K562 (cell line): ENCODE results near the gene OPRL1.

Experiments used
- ATF2 ChIP-seq: sonication (generic); formaldehyde crosslinking; IDR thresholded peaks from 2 replicates; pipeline ENCODE4 v1.8.1; 2022; ENCODE audit warnings: missing genetic modification reagents
- CTCF ChIP-seq, 3 experiments: IDR thresholded peaks in 2 of 3; conservative IDR thresholded peaks in 1 of 3; 2 replicates each; pipeline ENCODE4 v1.5.1; 2011 to 2012; ENCODE audit warnings: low read length in 3 of 3, mild to moderate bottlenecking in 3 of 3, control low read depth in 2 of 3, improper control_type of control experiment in 1 of 3, inconsistent platforms in 1 of 3, low read depth in 1 of 3, mixed read lengths in 1 of 3, moderate library complexity in 1 of 3; ENCODE audit not compliant: insufficient read depth in 2 of 3
- DPF2 ChIP-seq: fragments of 450-650 bp; IDR thresholded peaks from 2 replicates; pipeline ENCODE4 v1.6.1; 2016
- EP300 ChIP-seq: IDR thresholded peaks from 2 replicates; pipeline ENCODE4 v1.6.1; 2012; ENCODE audit warnings: low read length, improper control_type of control experiment
- FIP1L1 ChIP-seq: fragments of 200-400 bp; formaldehyde crosslinking; IDR thresholded peaks from 2 replicates; pipeline ENCODE4 v1.6.1; 2018; ENCODE audit warnings: mild to moderate bottlenecking, low read depth, low read length; ENCODE audit not compliant: poor library complexity, severe bottlenecking
- FOXJ3 ChIP-seq: sonication (generic); formaldehyde crosslinking; IDR thresholded peaks from 2 replicates; pipeline ENCODE4 v1.4.0; 2020; ENCODE audit warnings: mild to moderate bottlenecking, missing genetic modification reagents
- KDM1A ChIP-seq, 2 experiments: fragments of 450-650 bp; IDR thresholded peaks; 2 replicates each; pipeline ENCODE4 v1.6.1; 2016; ENCODE audit warnings: mild to moderate bottlenecking in 2 of 2
- PREB ChIP-seq: sonication (generic); formaldehyde crosslinking; IDR thresholded peaks from 2 replicates; pipeline ENCODE4 v1.8.1; 2023; ENCODE audit warnings: mild to moderate bottlenecking, missing genetic modification reagents
- PRPF4 ChIP-seq: fragments of 200-400 bp; formaldehyde crosslinking; IDR thresholded peaks from one replicate; pipeline ENCODE4 v1.6.1; 2017; ENCODE audit warnings: low read length, low read depth, mild to moderate bottlenecking; ENCODE audit not compliant: insufficient read depth, poor library complexity, severe bottlenecking
- TF ChIP-seq, protein P1 (sequence below): sonication (generic); formaldehyde crosslinking; IDR thresholded peaks from 2 replicates; pipeline ENCODE4 v1.8.1; 2023; ENCODE audit warnings: mild to moderate bottlenecking, missing genetic modification reagents
- TF ChIP-seq, protein P2 (sequence below): sonication (generic); formaldehyde crosslinking; IDR thresholded peaks from 2 replicates; pipeline ENCODE4 v1.8.0; 2022; ENCODE audit warnings: missing genetic modification reagents, mild to moderate bottlenecking, borderline replicate concordance

DNA sequence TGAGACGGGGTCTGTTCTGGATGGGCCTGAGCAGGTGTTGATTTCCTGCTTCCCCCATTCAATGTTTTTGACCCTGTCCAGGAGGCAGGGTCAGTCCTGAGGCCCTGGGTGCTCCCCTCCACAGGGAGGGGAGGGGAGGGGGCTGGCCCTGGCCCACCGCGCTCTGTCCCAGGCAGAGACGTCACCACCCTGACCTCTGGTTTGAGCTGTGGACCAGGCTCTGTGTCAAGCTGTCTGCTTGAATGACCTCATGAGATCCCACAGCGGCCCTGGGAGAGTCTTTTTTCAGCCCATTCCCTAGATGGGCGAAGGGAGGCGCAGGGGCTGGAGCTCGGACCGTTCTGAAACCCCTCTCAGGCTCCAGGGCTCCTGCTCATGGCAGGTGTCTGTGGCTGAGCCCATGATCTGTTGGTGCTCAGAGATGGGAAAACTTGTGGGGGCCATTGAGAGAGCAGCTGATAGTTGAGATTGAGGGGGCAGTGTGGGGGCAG lies 13.2 kb downstream of the OPRL1 start:
- TF ChIP-seq CTCF (IDR thresholded peaks at IDR 0.05 in 2 of 3, conservative IDR thresholded peaks at IDR 0.05 in 1 of 3; ENCODE audit: insufficient read depth in 2 of 3, low read depth in 1 of 3, low read length in 3 of 3) (no peak), FOXJ3 (CRISPR knock-in tag) (no peak), DPF2 (no peak), PRPF4 (no peak), EP300 (no peak), KDM1A (IDR thresholded peaks at IDR 0.05) (no peak), PREB (CRISPR knock-in tag) (no peak), ATF2 (no peak), FIP1L1 (no peak)
- TF ChIP-seq, protein P1, sequence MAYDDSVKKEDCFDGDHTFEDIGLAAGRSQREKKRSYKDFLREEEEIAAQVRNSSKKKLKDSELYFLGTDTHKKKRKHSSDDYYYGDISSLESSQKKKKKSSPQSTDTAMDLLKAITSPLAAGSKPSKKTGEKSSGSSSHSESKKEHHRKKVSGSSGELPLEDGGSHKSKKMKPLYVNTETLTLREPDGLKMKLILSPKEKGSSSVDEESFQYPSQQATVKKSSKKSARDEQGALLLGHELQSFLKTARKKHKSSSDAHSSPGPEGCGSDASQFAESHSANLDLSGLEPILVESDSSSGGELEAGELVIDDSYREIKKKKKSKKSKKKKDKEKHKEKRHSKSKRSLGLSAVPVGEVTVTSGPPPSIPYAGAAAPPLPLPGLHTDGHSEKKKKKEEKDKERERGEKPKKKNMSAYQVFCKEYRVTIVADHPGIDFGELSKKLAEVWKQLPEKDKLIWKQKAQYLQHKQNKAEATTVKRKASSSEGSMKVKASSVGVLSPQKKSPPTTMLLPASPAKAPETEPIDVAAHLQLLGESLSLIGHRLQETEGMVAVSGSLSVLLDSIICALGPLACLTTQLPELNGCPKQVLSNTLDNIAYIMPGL (CRISPR knock-in tag) = no peak
- TF ChIP-seq, protein P2, sequence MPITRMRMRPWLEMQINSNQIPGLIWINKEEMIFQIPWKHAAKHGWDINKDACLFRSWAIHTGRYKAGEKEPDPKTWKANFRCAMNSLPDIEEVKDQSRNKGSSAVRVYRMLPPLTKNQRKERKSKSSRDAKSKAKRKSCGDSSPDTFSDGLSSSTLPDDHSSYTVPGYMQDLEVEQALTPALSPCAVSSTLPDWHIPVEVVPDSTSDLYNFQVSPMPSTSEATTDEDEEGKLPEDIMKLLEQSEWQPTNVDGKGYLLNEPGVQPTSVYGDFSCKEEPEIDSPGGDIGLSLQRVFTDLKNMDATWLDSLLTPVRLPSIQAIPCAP (CRISPR knock-in tag) = no peak
